HPDE6-E6E7 (cell line): ENCODE results near the gene CACNA1D.
"Not testable (repeated sequence)": the region's sequence is repeated elsewhere in the genome, so short reads cannot be mapped to it uniquely, and the experiment has no call there.

Experiments used
- DNase-seq: peaks from one replicate; pipeline ENCODE4 v3.0.0; 2011; ENCODE audit warnings: missing footprints; ENCODE audit errors: extremely low spot score

Gene CACNA1D

DNA sequence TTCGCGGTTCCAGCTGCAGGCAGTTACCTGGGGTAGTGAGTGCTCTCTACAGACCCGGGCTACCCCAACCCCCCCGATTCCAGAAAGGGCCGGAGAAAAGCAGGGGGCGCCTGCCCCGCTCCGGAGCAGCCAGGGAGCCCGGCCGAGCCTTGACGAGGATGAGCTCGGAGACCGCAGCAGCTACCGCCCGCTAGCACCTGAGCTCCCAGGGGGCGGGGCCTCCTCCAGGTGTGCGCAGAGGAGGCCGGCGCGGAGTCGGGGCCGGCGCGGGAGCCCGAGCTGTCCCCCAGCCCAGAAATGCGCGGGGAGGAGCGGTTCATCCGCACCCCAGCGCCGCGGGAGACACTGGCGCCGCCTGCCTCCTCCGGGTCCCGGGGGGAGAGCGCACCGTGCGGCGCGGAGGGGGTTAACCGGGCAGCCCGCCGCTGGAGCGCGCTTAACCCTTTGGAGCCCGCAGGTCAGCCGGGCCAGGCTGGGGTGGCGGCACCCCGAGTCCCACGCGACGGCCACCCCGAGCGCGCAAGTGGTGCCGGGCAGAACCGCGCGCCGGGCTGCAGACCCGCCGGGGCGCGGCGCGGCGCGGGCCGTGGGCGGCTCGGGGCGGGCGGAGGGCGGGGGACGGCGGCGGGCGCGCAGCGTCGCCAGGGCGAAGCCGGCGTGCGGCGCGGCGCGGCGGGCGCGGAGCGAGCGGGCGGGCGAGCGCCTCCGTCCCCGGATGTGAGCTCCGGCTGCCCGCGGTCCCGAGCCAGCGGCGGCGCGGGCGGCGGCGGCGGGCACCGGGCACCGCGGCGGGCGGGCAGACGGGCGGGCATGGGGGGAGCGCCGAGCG, at the start of gene CACNA1D:
Gene CACNA1D (plus strand): TSS at position 649 of the 829 bp plus-strand sequence. CDS start 556 bp downstream, outside the sequence.
- peak; percentile 4 for DNase-seq

DNA sequence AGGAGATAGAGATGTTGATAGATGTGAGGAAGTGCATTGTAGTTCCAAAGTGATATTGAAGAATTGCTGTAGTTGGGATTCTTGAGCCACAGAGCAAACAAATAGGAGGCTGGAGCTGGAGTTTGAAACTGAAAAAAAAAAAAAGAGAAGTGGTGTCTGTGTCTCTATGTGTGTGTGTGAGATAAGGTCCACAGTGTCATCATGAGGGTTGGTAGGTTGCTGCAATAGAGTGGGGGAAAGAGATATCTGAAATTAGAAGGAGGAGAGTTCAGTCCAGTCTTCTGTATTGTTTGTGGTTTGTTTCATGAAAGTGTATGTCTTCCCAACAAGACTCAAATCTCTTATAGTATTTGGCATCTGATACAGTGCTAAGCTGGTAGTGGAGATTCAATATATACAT, 37.3 kb upstream of the CACNA1D start:
- no peak for DNase-seq

DNA sequence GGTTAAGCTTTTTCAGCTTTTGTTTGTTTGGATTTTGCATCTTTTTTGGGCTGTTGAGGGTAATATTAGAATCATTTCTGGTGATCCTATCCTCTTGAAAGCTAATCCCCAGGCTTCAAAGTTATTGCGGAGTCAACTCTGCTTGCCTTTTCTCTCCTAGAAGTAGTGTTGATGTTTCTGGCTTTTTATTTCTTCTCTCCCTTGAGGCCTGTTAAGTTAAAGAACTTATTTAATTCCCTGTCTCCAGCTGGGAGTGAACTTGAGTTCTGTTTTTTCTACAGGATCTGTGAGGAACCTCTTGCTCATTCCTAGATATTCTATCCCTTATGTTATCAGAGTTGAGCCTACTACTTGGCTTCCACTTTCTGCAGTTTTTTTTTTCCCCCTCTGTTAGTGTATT, 34.1 kb upstream of the CACNA1D start:
- DNase-seq, result no peak

DNA sequence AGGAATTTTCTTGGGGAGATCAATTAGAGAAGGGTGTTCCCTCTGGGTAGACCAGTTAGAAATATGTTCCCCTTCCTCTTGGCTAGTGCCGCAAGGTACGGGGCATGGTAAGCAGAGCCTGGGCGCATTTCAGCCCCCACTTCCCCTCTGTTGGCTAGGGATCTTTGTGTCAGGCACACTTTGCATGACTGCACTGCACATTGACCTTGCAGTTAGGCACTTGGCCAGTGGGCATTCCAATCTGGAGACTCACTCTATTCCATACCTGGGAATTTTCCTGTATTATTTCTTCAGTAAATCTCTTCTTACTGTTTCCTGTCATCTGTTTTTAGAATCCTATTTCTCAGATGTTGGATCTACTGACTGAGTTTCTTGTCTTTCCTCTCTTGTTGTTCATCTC, 30.0 kb upstream of the CACNA1D start:
- DNase-seq, result no peak

DNA sequence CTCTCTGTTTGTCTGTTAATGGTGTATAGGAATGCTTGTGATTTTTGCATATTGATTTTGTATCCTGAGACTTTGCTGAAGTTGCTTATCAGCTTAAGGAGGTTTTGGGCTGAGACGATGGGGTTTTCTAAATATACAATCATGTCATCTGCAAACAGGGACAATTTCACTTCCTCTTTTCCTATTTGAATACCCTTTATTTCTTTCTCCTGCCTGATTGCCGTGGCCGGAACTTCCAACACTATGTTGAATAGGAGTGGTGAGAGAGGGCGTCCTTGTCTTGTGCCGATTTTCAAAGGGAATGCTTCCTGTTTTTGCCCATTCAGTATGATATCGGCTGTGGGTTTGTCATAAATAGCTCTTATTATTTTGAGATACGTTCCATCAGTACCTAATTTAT, 24.7 kb upstream of the CACNA1D start:
- DNase-seq, result not testable (repeated sequence)

DNA sequence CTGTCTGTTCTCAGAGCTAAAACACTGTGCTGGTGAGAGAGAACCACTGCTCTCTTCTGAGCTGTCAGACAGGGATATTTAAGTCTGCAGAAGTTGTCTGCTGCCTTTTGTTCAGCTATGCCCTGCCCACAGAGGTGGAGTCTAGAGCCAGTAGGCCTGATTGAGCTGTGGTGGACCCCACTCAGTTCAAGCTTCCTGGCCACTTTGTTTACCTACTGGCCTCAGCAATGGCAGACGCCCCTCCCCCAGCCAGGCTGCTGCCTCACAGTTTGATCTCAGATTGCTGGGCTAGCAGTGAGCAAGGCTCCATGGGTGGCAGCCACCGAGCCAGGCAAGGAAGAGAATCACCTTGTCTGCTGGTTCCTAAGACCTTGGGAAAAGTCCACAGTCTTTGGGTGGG, 21.0 kb upstream of the CACNA1D start:
- DNase-seq, result no peak

DNA sequence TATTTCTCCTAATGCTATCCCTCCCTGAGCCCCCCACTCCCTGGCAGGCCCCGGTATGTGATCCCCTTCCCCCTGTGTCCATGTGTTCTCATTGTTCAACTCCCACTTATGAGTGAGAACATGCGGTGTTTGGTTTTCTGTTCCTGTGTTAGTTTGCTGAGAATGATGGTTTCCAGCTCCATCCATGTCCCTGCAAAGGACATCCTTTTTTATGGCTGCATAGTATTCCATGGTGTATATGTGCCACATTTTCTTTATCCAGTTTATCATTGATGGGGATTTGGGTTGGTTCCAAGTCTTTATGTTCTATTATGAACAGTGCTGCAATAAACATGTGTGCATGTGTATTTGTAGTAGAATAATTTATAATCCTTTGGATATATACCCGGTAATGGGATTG, 18.0 kb upstream of the CACNA1D start:
- not testable (repeated sequence) for DNase-seq

DNA sequence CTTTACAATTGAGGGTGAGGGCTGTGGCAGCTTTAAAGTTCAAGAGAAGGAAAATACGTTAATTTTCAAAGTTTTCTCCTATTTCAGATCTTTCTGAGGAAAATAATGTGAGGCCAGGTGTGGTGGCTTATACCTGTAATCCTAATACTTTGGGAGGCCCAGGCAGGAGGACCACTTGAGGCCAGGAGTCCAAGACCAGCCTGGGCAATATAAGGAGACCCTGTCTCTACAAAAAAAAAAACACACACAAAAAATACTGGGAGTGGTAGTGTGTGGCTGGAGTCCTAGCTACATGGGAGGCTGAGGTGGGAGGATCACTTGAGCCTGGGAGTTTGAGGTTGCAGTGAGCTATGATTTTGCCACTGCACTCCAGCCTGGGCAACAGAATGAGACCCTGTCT, 16.7 kb upstream of the CACNA1D start:
- DNase-seq, result not testable (repeated sequence)

DNA sequence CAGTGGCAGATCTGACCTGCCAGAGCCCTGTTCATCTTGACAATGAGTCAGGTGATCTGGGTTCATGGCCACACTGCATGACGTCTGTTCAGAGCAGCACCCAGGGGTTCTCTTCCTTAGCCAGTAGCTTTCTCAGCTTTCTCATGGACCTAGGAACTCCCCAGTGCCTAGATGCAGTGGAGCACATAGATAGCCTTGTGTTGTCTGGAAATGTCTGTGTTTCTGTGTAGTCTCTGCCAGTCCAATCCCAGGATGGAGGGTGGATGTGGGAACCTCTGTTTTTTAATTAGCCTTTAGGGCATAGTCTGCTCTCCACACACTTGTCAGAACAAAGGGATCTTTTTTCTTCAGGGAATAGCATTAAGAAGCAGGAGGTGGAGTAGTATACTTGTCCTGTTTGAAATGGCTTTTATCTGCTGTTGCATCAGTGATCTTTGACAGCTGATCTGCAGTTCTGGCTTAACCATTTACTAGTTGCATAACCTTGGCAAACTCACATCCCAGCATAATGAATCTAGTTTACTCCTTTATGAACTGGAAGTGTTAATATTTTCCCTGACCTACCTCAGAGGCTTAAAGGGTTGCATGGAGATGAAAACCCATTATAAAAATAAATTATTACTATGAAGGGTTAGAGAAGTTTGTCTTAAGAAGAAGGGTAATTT, 16.1 kb upstream of the CACNA1D start:
- no peak for DNase-seq

DNA sequence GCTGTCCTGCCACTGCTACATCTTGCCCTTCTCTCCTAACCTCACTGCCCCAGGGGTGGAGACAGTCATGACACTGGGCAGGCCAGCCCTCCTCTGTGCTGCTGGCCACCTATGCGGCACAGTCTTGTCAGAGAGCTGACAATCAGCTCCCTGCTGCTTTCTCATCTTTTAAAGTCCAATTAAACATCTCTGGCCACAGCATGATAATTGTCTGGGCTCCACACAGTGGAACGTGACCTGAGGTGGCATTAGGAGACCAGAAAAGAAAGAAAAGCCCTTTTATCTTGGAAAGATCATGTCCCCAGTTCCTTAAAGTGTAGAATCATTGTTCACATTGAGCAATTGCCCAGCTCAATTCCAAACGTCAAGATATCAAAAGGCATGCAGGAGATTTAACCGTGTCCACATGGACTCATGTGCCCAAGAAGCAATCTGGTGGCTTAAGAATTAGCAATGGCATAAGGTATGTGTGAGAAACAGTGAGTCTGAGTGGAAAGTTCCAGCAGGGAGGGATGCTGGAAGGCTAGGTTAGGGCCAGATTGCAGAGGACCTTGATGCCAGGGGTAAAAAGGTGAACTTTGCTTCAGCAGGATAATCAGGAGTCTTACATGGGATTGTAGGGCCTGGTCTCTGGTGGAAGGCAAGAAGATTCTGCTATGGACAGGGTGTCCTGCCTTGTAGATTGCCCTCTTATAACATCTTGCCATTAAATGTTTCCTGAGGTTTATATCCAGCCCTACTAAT, 15.3 kb upstream of the CACNA1D start:
- DNase-seq, result no peak

DNA sequence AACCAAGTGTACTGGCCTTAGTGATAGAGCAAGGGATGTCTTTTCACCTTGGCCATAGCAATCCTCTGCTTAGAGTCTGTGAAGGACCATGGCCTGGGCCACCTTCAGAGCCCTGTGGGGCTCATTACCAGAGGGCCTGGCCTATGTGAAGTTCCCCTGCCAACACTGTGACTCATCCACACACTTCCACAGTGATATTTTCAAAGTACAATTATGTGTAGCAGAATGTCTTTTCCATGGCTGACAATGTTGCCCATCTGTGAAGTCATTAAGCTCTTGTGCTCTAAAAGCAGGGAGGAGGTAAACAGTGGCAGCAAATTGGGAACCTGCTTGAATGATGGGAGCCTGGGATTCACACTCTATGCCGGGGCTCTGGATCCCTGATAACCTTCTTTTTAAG, 12.2 kb upstream of the CACNA1D start:
- DNase-seq, result no peak

DNA sequence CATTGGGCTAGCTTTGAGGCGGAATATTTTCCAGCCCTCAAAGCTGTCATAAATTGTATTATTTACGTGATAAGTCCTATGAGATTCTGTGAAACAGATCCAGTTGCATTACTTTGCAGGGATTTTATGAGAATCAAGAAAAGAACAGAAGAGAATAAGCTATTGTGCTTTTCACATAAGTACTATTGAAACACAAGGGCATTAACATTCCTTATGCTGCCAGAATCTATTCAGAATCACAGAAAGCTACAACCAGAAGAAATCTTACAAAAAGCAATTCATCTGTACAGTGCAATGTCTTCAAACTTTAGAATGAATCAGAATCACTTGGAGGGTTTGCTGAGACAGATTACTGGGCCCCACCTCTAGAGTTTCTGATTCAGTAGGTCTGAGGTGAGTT, 10.6 kb upstream of the CACNA1D start:
- DNase-seq, result no peak

DNA sequence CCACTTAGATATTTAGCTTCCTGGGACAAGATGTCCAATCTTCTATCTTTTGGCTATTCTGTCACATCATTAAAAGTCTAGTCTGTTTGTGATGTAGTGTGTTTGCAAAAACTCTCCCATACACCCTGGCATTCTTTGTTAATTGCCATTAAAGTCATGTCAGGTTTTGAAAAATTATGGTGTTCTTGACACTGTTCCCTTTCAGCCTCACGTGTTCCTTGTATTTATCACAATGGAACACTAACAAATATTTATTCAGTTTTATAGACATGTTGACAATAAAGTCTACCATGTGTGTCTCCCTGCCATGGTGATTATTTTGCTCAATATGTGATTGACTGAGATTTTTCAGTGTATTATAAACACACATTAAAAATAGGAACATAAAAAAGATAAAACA, 9.4 kb upstream of the CACNA1D start:
- no peak for DNase-seq

DNA sequence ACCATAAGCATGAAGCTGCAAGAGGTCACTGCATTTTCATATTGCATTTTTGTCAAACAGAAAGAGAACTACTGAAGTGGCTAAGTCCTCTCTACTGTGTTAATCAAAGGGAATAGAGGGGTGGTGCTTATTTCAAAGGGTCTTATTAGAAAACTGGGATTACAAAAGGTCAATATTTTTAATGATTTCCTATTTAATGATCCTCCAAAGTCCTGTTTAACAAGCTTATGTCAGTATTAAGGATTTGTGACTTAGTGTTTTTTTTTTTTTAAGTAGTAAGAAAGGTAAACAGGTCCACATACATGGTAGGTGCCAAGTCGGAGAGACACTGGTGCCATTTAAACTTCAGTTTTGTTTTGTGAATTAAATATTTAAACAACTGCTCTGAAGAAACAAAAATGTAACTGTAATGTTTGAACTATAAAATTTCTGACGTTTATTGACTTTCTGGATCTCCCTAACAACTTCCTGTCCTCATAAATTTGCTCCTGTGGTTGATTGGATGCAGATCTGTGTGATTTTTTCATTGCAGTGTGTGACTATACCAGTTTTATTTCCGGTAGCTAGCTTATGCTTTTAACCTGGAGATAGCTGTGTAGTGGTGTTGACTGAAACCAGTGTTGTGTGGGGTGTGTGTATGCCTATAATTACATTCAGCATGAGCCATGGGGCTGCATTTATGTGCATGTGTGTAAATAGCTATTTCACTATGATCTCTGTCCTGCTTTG, 8.6 kb upstream of the CACNA1D start:
- no peak for DNase-seq

DNA sequence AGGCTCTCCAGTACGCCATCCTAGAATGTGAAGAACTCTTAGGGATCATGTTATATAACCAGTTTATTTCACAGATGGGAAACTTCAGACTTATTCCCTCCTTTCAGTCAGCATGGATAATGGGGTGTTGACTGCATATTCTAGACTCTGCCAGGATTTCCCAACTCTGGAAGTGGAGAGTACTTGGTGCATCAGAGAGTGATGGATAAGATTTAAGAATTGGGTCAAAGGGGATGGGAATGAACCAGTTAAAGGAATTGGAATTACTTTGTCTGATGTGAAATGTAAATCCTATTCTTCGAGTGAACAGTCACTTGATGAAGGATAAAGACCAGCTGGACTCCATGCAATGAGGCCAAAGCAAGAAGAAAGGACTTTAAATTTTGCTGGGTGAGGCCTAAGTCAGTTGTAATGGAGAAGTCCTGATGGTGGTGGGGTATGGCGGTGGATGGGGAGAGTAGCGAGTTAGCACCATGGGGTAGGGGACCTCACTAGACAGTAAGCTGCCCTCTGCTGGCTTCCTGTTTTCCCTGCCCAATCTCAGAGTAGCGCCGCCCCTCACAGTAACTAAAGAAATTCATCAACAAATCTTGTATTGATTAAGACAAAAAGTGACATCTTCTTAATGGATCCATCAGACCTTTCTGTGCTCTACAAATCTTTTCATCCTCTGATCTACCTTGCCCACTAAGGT, 7.3 kb upstream of the CACNA1D start:
- no peak for DNase-seq

DNA sequence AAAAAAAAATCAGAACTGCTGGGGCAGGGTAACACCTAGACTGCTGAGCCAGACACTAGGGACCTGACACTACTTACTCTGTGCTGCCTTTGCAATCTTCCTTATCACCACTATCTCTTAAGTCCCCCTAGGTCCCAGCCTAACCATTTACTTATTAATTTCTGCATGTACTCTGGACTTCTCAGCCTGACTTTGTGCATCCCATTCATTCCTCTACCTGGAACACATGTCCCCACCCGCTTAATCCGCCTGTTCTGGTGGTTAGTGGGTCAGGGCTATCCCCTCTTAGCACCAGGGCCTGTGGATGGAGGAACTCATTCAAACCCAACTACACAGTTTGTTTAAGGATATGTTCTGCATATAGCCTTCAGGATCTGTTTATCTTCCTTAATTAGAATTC, 5.0 kb upstream of the CACNA1D start:
- no peak for DNase-seq

DNA sequence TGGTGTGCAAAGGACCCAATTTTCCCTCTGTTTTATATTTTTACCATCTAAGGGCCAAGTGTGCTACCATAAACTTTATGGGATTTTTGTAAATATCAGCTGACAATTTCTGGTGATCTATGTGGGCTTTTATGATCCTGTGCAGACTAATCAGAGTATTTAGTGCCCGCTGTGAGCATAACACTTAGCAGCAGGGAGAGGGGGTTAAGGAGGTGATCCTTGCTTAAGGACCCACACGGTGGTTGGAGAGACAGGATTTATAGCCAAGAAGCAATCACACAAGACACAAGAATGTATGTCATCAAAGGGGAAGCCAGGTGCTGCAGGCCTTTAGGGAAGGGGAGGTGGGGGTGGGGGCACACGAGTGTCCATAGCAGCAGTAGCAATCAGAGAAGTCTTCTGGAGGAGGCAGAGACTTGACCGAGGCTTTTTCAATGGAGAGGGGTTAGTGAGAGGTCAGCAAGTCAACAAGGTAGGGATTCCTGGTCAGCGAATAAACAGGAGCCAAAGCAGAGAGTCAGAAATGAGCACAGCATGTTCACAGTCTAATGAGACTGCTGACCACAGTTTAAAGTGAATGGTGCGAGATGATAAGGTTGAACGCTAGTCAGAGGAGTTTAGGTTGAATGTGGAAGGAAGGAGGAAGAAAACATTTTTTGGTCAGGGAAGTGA, 4.5 kb upstream of the CACNA1D start:
- DNase-seq, result no peak

DNA sequence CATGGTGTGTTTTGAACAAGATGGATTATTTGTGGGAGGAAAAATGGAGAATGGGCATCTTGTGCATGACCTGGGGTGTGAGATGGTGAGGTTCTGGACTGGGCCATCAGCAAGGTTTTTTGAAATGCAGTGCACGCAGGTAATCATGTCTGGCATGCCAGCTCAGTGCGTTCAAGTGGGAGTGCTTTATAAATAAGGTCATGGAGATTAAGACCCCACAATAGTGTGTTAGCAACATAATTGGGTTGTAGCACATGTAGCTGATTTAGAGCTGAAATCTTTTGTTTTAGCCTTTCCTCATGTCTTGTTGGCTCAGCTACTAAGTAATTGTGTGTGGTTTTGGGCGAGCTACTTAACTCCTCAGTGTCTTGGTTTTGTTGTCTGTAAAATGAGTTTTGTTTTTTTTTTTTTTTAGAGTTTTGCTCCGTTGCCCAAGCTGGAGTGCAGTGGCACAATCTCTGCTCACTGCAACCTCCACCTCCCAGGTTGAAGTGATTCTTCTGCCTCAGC, 3.9 kb upstream of the CACNA1D start:
- DNase-seq, result no peak

DNA sequence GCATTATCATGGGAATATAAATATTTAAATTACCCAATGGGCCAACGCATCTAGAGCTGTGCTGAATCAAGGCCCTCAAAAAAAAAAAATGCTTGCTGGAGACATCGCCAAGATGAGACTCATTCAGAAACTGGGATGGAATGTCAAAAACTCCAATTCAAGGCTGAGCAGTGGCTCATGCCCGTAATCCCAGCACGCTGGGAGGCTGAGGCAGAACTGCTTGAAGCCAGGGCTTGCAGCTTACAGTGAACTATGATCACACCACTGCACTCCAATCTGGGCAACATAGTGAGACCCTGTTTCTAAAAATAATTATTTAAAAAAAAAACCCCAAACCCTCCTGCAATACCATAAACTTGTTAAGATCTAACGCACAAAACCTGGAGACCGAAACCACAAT, 3.1 kb upstream of the CACNA1D start:
- DNase-seq, result no peak

DNA sequence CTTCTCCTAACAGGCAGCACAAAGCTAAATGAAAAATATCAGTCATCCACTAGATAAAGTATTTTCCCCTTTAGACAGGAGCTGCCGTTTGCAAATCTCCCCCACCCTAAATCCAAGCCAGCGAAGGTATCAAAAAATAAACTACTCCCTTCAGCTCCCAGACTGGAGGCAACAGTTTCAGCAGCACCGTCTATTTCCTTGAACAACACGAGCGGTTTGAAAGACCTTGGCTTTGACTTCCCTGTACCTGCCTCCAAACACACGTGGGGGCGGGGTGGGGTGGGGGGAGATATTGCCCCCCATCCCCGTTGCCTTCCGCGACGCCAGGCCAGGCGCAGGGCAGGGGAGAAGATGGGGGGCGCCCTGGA, 832 bp upstream of the CACNA1D start:
- no peak for DNase-seq

DNA sequence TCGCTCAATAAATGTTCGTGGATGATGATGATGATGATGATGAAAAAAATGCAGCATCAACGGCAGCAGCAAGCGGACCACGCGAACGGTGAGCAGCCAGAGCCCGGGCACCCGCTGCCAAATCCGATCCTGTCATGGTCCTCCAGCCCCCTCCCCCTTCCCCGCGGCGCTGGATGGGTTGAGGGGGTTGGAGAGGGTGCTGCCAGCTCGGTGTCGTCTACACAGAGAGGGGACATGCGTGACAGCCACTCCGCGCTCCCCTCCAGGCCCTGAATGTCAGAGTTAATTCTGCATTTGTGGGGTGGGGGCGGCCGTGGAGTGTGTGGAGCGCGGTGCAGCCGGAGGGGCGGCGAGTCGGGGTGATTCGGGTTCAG, 722 bp downstream of the CACNA1D start:
- DNase-seq, result no peak
